ENCODE results near the gene AFMID.
A peak's percentile ranks its signal among the peaks of the same experiment; 100 is the strongest.
"Not testable (repeated sequence)": the region's sequence is repeated elsewhere in the genome, so short reads cannot be mapped to it uniquely, and the experiment has no call there.

The AFMID gene

GRCh38 chr17:78186692-78187595 lies at the start of gene AFMID, which contains the start of gene TK1:
TSS of gene AFMID (plus strand) at chr17:78187362. CDS start at chr17:78187371, 9 bp downstream.
TSS of gene TK1 (minus strand) at chr17:78187052. CDS start at chr17:78186994, 58 bp downstream.
- peak; percentile 73 for TF ChIP-seq CTCF (IDR thresholded peaks at IDR 0.05; ENCODE audit: low read depth, low read length)
- in situ Hi-C loops (cut with HindIII; ENCODE audit: low sequenced_read_pairs) = no loop called here

GRCh38 chr17:78137392-78138203 lies 49.6 kb upstream of the AFMID start:
- in situ Hi-C loops (cut with HindIII; ENCODE audit: low sequenced_read_pairs) = no loop called here
- H3K4me3 ChIP-seq (ENCODE audit: low read depth, low read length) = no peak overlapping the region
- TF ChIP-seq CTCF (IDR thresholded peaks at IDR 0.05; ENCODE audit: low read depth, low read length) = peak; percentile 49
- no peak for DNase-seq (ENCODE audit: low read depth, low spot score)

More at GRCh38 chr17:78186692-78187595, at the start of gene AFMID, which contains the start of gene TK1:
- peak within 1 kb of the TSS; percentile 72 for H3K4me3 ChIP-seq (ENCODE audit: low read depth, low read length)
- DNase-seq (ENCODE audit: low read depth, low spot score) = peak; percentile 98

- no peak for TF ChIP-seq CTCF (IDR thresholded peaks at IDR 0.05; ENCODE audit: low read depth, low read length)
- H3K4me3 ChIP-seq (ENCODE audit: low read depth, low read length) = no peak overlapping the region
- DNase-seq (ENCODE audit: low read depth, low spot score) = no peak
- in situ Hi-C loops (cut with HindIII; ENCODE audit: low sequenced_read_pairs) = no loop called here
Measured at GRCh38 chr17:78138204-78139060, 48.7 kb upstream of the AFMID start.

GRCh38 chr17:78139861-78140168 lies 47.3 kb upstream of the AFMID start:
- H3K4me3 ChIP-seq (ENCODE audit: low read depth, low read length); DNase-seq (ENCODE audit: low read depth, low spot score); in situ Hi-C loops (cut with HindIII; ENCODE audit: low sequenced_read_pairs): not testable (repeated sequence)

- no peak for TF ChIP-seq CTCF (IDR thresholded peaks at IDR 0.05; ENCODE audit: low read depth, low read length)
- no peak overlapping the region for H3K4me3 ChIP-seq (ENCODE audit: low read depth, low read length)
- DNase-seq (ENCODE audit: low read depth, low spot score) = peak; percentile 73
- in situ Hi-C loops (cut with HindIII; ENCODE audit: low sequenced_read_pairs) = no loop called here
Measured at GRCh38 chr17:78140169-78141051, 46.8 kb upstream of the AFMID start.

- in situ Hi-C loops (cut with HindIII; ENCODE audit: low sequenced_read_pairs) = no loop called here
- H3K4me3 ChIP-seq (ENCODE audit: low read depth, low read length) = no peak overlapping the region
- TF ChIP-seq CTCF (IDR thresholded peaks at IDR 0.05; ENCODE audit: low read depth, low read length) = no peak
- DNase-seq (ENCODE audit: low read depth, low spot score) = no peak
Measured at GRCh38 chr17:78141437-78142118, 45.6 kb upstream of the AFMID start.
